Suppressor macrophage treated with lipopolysaccharide for 4 hours (primary cell): ENCODE measurements around the gene APOA4.
A peak's percentile ranks its signal among the peaks of the same experiment; 100 is the strongest.
"Not testable (repeated sequence)": the region's sequence is repeated elsewhere in the genome, so short reads cannot be mapped to it uniquely, and the experiment has no call there.

Experiments
- DNase-seq: peaks from one replicate; pipeline ENCODE4 v3.0.0-alpha.2; 2020

APOA4 gene

GRCh38 chr11:116847612-116848011 lies 24.5 kb upstream of the APOA4 start:
- no peak for DNase-seq

- no peak for DNase-seq
These were observed 21.6 kb upstream of the APOA4 start for GRCh38 chr11:116844722-116845121.

GRCh38 chr11:116843661-116844060 lies 20.6 kb upstream of the APOA4 start:
- DNase-seq = no peak

- DNase-seq = no peak
These were observed 19.8 kb upstream of the APOA4 start for GRCh38 chr11:116842909-116843308.

- no peak for DNase-seq
These were observed 19.0 kb upstream of the APOA4 start for GRCh38 chr11:116842117-116842516.

- no peak for DNase-seq
These were observed 17.7 kb upstream of the APOA4 start for GRCh38 chr11:116840746-116841296.

GRCh38 chr11:116840224-116840745 lies 17.2 kb upstream of the APOA4 start:
- no peak for DNase-seq

GRCh38 chr11:116838321-116839084 lies 15.4 kb upstream of the APOA4 start:
- no peak for DNase-seq

- no peak for DNase-seq
These were observed 14.4 kb upstream of the APOA4 start, which contains the start of gene APOA1 for GRCh38 chr11:116837231-116838091. Gene APOA1 (minus strand): TSS chr11:116837622. CDS start chr11:116837387, 235 bp downstream.

- no peak for DNase-seq
These were observed 13.5 kb upstream of the APOA4 start for GRCh38 chr11:116836632-116836991.

GRCh38 chr11:116835791-116836631 lies 12.9 kb upstream of the APOA4 start:
- peak; percentile 53 for DNase-seq

GRCh38 chr11:116835042-116835772 lies 12.1 kb upstream of the APOA4 start:
- peak; percentile 43 for DNase-seq

GRCh38 chr11:116834535-116835041 lies 11.5 kb upstream of the APOA4 start:
- DNase-seq = not testable (repeated sequence)

- DNase-seq = no peak
These were observed 10.9 kb upstream of the APOA4 start for GRCh38 chr11:116833816-116834534.

GRCh38 chr11:116833491-116833815 lies 10.3 kb upstream of the APOA4 start:
- DNase-seq = no peak

- DNase-seq = no peak
These were observed 9.5 kb upstream of the APOA4 start for GRCh38 chr11:116832350-116833290.

- DNase-seq = no peak
These were observed 8.8 kb upstream of the APOA4 start for GRCh38 chr11:116831790-116832349.

- no peak for DNase-seq
These were observed 7.2 kb upstream of the APOA4 start for GRCh38 chr11:116830184-116830912.
